H1 (cell line): Measurements from ENCODE around the gene POU3F1. TPM values are rescaled to one million over a fixed set of nuclear protein-coding genes. Genes with fewer than 3 reads are reported as not detected.

Experiments
- CTCF ChIA-PET: fragments of 300-600 bp; sonication (Branson Sonifier 250); formaldehyde crosslinking; loops from one replicate; lab custom pipeline; 2021; ENCODE audit not compliant: partially characterized antibody; lab: Charles Lee
- POLR2A ChIA-PET: fragments of 300-600 bp; sonication (Branson Sonifier 250); formaldehyde crosslinking; loops from one replicate; lab custom pipeline; 2021; ENCODE audit warnings: inconsistent platforms; ENCODE audit not compliant: partially characterized antibody; lab: Charles Lee
- DNase-seq, 2 experiments: peaks; one replicate each; pipeline versions ENCODE4 v3.0.0 to v3.0.0-alpha.2; 2010 to 2022; ENCODE audit warnings: low spot score in 2 of 2, low read depth in 1 of 2, mixed read lengths in 1 of 2
- FAIRE-seq: peaks from 2 replicates; lab custom pipeline; 2011; peaks lifted over from hg19 to GRCh38; lab: Jason Lieb, UNC
- H2AFZ ChIP-seq: 2 replicates; pipeline ENCODE4 v1.8.1; 2012; ENCODE audit warnings: low read length, inconsistent platforms
- H2AK5ac ChIP-seq: 2 replicates; pipeline ENCODE4 v1.6.1; 2013; ENCODE audit warnings: low read depth, low read length
- H2BK120ac ChIP-seq: replicated peaks from 2 replicates; pipeline ENCODE3; 2013; ENCODE audit warnings: low read depth, low read length, inconsistent platforms
- H2BK12ac ChIP-seq: 2 replicates; pipeline ENCODE4 v1.6.1; 2013; ENCODE audit warnings: low read depth, low read length
- H2BK15ac ChIP-seq: 2 replicates; pipeline ENCODE4 v1.6.1; 2013; ENCODE audit warnings: low read length
- H2BK20ac ChIP-seq: 2 replicates; pipeline ENCODE4 v1.6.1; 2013; ENCODE audit warnings: low read length
- H2BK5ac ChIP-seq: 2 replicates; pipeline ENCODE4 v1.6.1; 2013; ENCODE audit warnings: low read depth, low read length
- H3K14ac ChIP-seq: 2 replicates; pipeline ENCODE4 v1.6.1; 2013; ENCODE audit warnings: inconsistent platforms; ENCODE audit not compliant: insufficient read length
- H3K18ac ChIP-seq: 2 replicates; pipeline ENCODE4 v1.6.1; 2013; ENCODE audit warnings: low read length; ENCODE audit errors: extremely low read depth
- H3K23ac ChIP-seq: 2 replicates; pipeline ENCODE4 v1.6.1; 2013; ENCODE audit warnings: inconsistent platforms; ENCODE audit not compliant: insufficient read length
- H3K23me2 ChIP-seq: 2 replicates; pipeline ENCODE4 v1.6.1; 2013; ENCODE audit warnings: low read depth, low read length
- H3K27ac ChIP-seq: 2 replicates; pipeline ENCODE4 v1.6.1; 2011; ENCODE audit warnings: low read depth, low read length, inconsistent platforms
- H3K27me3 ChIP-seq, 4 experiments: replicated peaks in 1 of 4; 1 replicate in 1 of 4; 2 replicates in 3 of 4; pipeline versions ENCODE4 v1.6.1 to v1.8.1; 2011 to 2013; ENCODE audit warnings: low read length in 3 of 4, mild to moderate bottlenecking in 3 of 4, inconsistent platforms in 2 of 4, mixed read lengths in 2 of 4, moderate library complexity in 1 of 4; ENCODE audit not compliant: control insufficient read depth in 3 of 4, insufficient read depth in 3 of 4; ENCODE audit errors: extremely low read depth in 1 of 4
- H3K36me3 ChIP-seq, 4 experiments: 2 replicates each; pipeline versions ENCODE4 v1.6.1 to v1.8.1; 2011 to 2013; ENCODE audit warnings: mild to moderate bottlenecking in 4 of 4, low read length in 3 of 4, moderate library complexity in 2 of 4, control low read depth in 1 of 4, inconsistent platforms in 1 of 4; ENCODE audit not compliant: insufficient read depth in 4 of 4, control insufficient read depth in 2 of 4
- H3K4ac ChIP-seq: replicated peaks from 2 replicates; pipeline ENCODE3; 2013; ENCODE audit warnings: low read length, low read depth, mixed read lengths, inconsistent platforms; ENCODE audit not compliant: insufficient read length
- H3K4me1 ChIP-seq, 4 experiments: replicated peaks in 1 of 4; 1 replicate in 1 of 4; 2 replicates in 3 of 4; pipeline versions ENCODE4 v1.6.1 to v1.8.1; 2011 to 2013; ENCODE audit warnings: low read length in 3 of 4, inconsistent platforms in 2 of 4, mixed read lengths in 1 of 4; ENCODE audit not compliant: insufficient read depth in 4 of 4, control insufficient read depth in 3 of 4
- H3K4me2 ChIP-seq, 2 experiments: 2 replicates each; pipeline versions ENCODE4 v1.6.1 to v1.8.1; 2011 to 2013; ENCODE audit warnings: low read depth in 2 of 2, low read length in 2 of 2, control low read depth in 1 of 2, inconsistent platforms in 1 of 2, mild to moderate bottlenecking in 1 of 2; ENCODE audit not compliant: insufficient read depth in 1 of 2
- H3K4me3 ChIP-seq, 4 experiments: fragments of 200-600, 300-600 bp in 1 of 4; sonication (generic), shearing (Covaris generic), sonication (Bioruptor Twin) in 1 of 4; 2 replicates each; pipeline versions ENCODE4 v1.5.1 to v1.8.1; 2011 to 2016; ENCODE audit warnings: low read length in 4 of 4, low read depth in 3 of 4, control low read depth in 2 of 4, inconsistent platforms in 2 of 4, mild to moderate bottlenecking in 2 of 4, mixed read lengths in 1 of 4, moderate library complexity in 1 of 4; ENCODE audit not compliant: insufficient read depth in 2 of 4; ENCODE audit errors: extremely low read depth in 1 of 4
- H3K56ac ChIP-seq: replicated peaks from 2 replicates; pipeline ENCODE3; 2013; ENCODE audit warnings: low read depth, mild to moderate bottlenecking, mixed read lengths, low read length, inconsistent platforms; ENCODE audit not compliant: insufficient read length
- H3K79me1 ChIP-seq: 2 replicates; pipeline ENCODE4 v1.6.1; 2013; ENCODE audit warnings: low read depth, low read length, control low read depth
- H3K79me2 ChIP-seq, 2 experiments: 2 replicates each; pipeline versions ENCODE4 v1.6.1 to v1.8.1; 2012 to 2013; ENCODE audit warnings: low read length in 2 of 2, mild to moderate bottlenecking in 2 of 2, inconsistent platforms in 1 of 2; ENCODE audit not compliant: insufficient read depth in 2 of 2, control insufficient read depth in 1 of 2
- H3K9ac ChIP-seq, 4 experiments: replicated peaks in 1 of 4; 1 replicate in 1 of 4; 2 replicates in 3 of 4; pipeline versions ENCODE4 v1.6.1 to v1.8.1; 2011 to 2013; ENCODE audit warnings: low read depth in 3 of 4, low read length in 3 of 4, control low read depth in 2 of 4, mild to moderate bottlenecking in 2 of 4, moderate library complexity in 2 of 4, inconsistent platforms in 1 of 4; ENCODE audit errors: extremely low read depth in 1 of 4
- H3K9me3 ChIP-seq, 2 experiments: 2 replicates each; pipeline versions ENCODE4 v1.6.1 to v1.8.1; 2012 to 2013; ENCODE audit warnings: mild to moderate bottlenecking in 2 of 2, moderate library complexity in 2 of 2, control low read depth in 1 of 2, inconsistent platforms in 1 of 2, low read depth in 1 of 2, low read length in 1 of 2, mixed read lengths in 1 of 2; ENCODE audit not compliant: insufficient read depth in 2 of 2
- H4K20me1 ChIP-seq, 2 experiments: replicated peaks in 1 of 2; 2 replicates each; pipeline versions ENCODE3 to v1.8.1; 2011 to 2013; ENCODE audit warnings: inconsistent platforms in 2 of 2, low read length in 2 of 2, mild to moderate bottlenecking in 1 of 2; ENCODE audit not compliant: insufficient read depth in 2 of 2, control insufficient read depth in 1 of 2
- H4K5ac ChIP-seq: 2 replicates; pipeline ENCODE4 v1.6.1; 2013; ENCODE audit warnings: low read length, low read depth, mixed read lengths, inconsistent platforms; ENCODE audit not compliant: insufficient read length
- H4K8ac ChIP-seq: 2 replicates; pipeline ENCODE4 v1.8.0; 2013; ENCODE audit warnings: mild to moderate bottlenecking, moderate library complexity, low read length, inconsistent platforms; ENCODE audit not compliant: insufficient read depth; ENCODE audit errors: extremely low read depth
- H4K91ac ChIP-seq: replicated peaks from 2 replicates; pipeline ENCODE3; 2013; ENCODE audit warnings: low read length, mixed read lengths, inconsistent platforms; ENCODE audit not compliant: insufficient read length
- CTCF ChIP-seq, 3 experiments: IDR thresholded peaks; 1 replicate in 2 of 3; 2 replicates in 1 of 3; pipeline versions ENCODE4 v1.5.1 to v1.6.1; 2011; ENCODE audit warnings: low read length in 3 of 3, mild to moderate bottlenecking in 3 of 3, inconsistent platforms in 2 of 3, low read depth in 1 of 3, moderate library complexity in 1 of 3; ENCODE audit not compliant: insufficient read depth in 1 of 3; ENCODE audit errors: control extremely low read depth in 1 of 3
- EGR1 ChIP-seq: IDR thresholded peaks from 2 replicates; pipeline ENCODE4 v1.6.1; 2011; ENCODE audit warnings: low read depth, low read length, borderline replicate concordance
- GTF2F1 ChIP-seq: IDR thresholded peaks from 2 replicates; pipeline ENCODE4 v1.6.1; 2012; ENCODE audit warnings: low read depth, low read length, improper control_type of control experiment, borderline replicate concordance
- KDM1A ChIP-seq: fragments of 200-600, 300-600 bp; sonication (generic); IDR thresholded peaks from 2 replicates; pipeline ENCODE4 v1.7.1; 2016; ENCODE audit warnings: mild to moderate bottlenecking, low read length, borderline replicate concordance
- POLR2A ChIP-seq, 2 experiments: IDR thresholded peaks; 1 replicate in 1 of 2; 2 replicates in 1 of 2; pipeline ENCODE4 v1.6.1; 2011; ENCODE audit warnings: low read depth in 2 of 2, low read length in 2 of 2, mild to moderate bottlenecking in 2 of 2; ENCODE audit errors: control extremely low read depth in 1 of 2
- POU5F1 ChIP-seq: IDR thresholded peaks from 2 replicates; pipeline ENCODE4 v1.6.1; 2011; ENCODE audit warnings: low read depth, mild to moderate bottlenecking, low read length, moderate library complexity
- SAP30 ChIP-seq: fragments of 300-600 bp; sonication (generic); IDR thresholded peaks from 2 replicates; pipeline ENCODE4 v1.7.1; 2012; ENCODE audit warnings: low read length, moderate library complexity, mild to moderate bottlenecking, inconsistent platforms; ENCODE audit not compliant: insufficient read depth, insufficient replicate concordance
- SIRT6 ChIP-seq: IDR thresholded peaks from one replicate; pipeline ENCODE4 v1.7.1; 2012; ENCODE audit warnings: low read length, inconsistent platforms
- SP2 ChIP-seq: IDR thresholded peaks from 2 replicates; pipeline ENCODE4 v1.6.1; 2012; ENCODE audit warnings: mild to moderate bottlenecking, low read length, inconsistent platforms
- TBP ChIP-seq: IDR thresholded peaks from 2 replicates; pipeline ENCODE4 v1.6.1; 2011; ENCODE audit warnings: low read depth, low read length, improper control_type of control experiment
- WGBS, 2 experiments: shearing (Covaris generic) in 1 of 2; methylation state at CpG; one replicate each; pipeline versions ENCODE4 v1.1.6 to v1.1.7; 2013 to 2015; ENCODE audit warnings: low lambda C conversion rate in 2 of 2, mixed read lengths in 2 of 2, inconsistent platforms in 1 of 2, low coverage in 1 of 2, missing lambda C conversion rate in 1 of 2; ENCODE audit not compliant: insufficient replicate concordance in 2 of 2, insufficient coverage in 1 of 2, insufficient read length in 1 of 2; ENCODE audit errors: extremely low coverage in 1 of 2, missing lambda C conversion rate in 1 of 2; 5-methylcytosine and 5-hydroxymethylcytosine counted together
- polyA plus RNA-seq, 7 experiments: library from polyadenylated mRNA; depleted of rRNA in 3 of 7; stranded (reverse) in 5 of 7; unstranded in 2 of 7; fragments of >200 nt in 5 of 7; fragments of 200-250 nt in 2 of 7; gene quantifications; 1 replicate in 5 of 7; 2 replicates in 1 of 7; 4 replicates in 1 of 7; pipeline versions ENCODE4 v1.2.1 to v1.2.3, GENCODE V29; 2011 to 2013; ENCODE audit warnings: missing spikeins in 2 of 7, mixed read lengths in 2 of 7
- total RNA-seq: library from RNA; stranded (reverse); fragmentation: NEBNext Ultra II Directional; extraction: Animal tissue kit (Norgen Biotek cat#: 25700); gene quantifications from 2 replicates; pipeline ENCODE4 v1.2.1, GENCODE V29; 2021

The POU3F1 gene
- total and polyA plus RNA-seq, 2 of the 8 experiments (the other 6 are each of a cell fraction or from before 2014, with no cell fraction given): 4.2 to 10.8 TPM

DNA sequence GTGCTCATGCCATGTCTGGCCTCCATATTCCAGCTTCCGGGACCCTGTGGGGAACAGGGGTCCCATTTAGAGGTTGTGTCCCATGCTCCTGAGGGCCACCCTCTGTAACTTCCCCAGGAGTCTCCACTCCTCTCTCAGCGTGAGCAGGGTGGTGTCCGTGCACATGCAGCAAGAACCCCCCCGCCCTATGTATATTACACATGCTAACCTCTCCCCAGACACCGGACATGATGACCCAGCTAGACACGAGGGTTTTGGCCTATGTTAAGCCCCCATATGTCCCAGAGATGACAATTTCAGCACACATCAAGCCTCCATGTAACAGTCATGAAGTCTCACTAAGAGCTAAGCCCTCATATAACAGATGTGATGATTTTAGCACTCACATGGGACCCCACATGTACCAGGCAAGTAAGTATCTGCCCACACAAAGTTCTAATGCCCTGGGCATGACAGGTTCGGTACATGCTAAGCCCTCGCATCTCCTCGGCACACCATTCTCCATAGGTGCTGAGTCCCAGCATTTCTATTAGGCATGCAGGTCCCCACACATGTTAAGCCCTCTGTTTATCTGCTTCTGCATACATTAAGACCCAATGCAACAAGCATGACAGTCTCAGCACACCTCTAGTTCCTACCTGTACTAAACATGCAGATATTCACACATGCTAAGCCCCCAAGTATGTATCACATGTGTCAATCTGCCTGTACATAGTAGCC lies 48.3 kb downstream of the POU3F1 start:
- Histone ChIP-seq H3K4me3 (no peak overlapping the region), H3K4me2 (no peak overlapping the region), H3K4ac (no peak overlapping the region), H2AFZ (no peak overlapping the region), H4K91ac (no peak overlapping the region), H3K56ac (no peak overlapping the region), H4K8ac (no peak overlapping the region), H3K79me1 (0 out of 2 replicates have a peak, but pooled peaks cover 1% of the 10 kb centered on the region), H3K14ac (no peak overlapping the region), H2BK5ac (no peak overlapping the region), H2BK20ac (no peak overlapping the region), H2BK120ac (no peak overlapping the region), H3K36me3 (peaks cover 0 to 17% (median 5%) of the 10 kb centered on the region in 4 experiments; a peak in 5 of 8 replicates), H3K27me3 (no peaks in the 10 kb centered on the region; a peak in 1 of 7 replicates), H3K9ac (no peak overlapping the region), H2BK12ac (0 out of 2 replicates have a peak overlapping the region, but pooled peaks have one; percentile 13), H3K79me2 (peaks cover 0 to 5% of the 10 kb centered on the region in 2 experiments; a peak in 2 of 4 replicates), H3K23me2 (peaks cover 2% of the 10 kb centered on the region), H3K9me3 (no peaks in the 10 kb centered on the region), H4K5ac (no peak overlapping the region), H2BK15ac (no peak overlapping the region), H3K18ac (no peak overlapping the region), H3K23ac (no peak overlapping the region), H3K4me1 (peaks cover 5 to 40% (median 32%) of the 10 kb centered on the region in 4 experiments), H2AK5ac (no peak overlapping the region), H4K20me1 (no peaks in the 10 kb centered on the region), H3K27ac (no peak overlapping the region)
- DNase-seq (no peak), FAIRE-seq (no peak)
- CTCF ChIA-PET: interaction anchor here (0.9 to 14.7 kb wide), 3 partner anchors 18 to 505 kb away, joined by 3 to 211 read pairs (median 3); partner anchors contain the start of gene UTP11
- WGBS, 2 experiments: 92% methylated on average over 9 of the region's 9 CpGs; no CpG with 5 or more reads in 1 of the 2 experiments
- POLR2A ChIA-PET: interaction anchor here (1.0 to 4.7 kb wide), 3 partner anchors 8 to 15 kb away, joined by 5 to 28 read pairs (median 17); partner anchors contain the start of genes SF3A3 and UTP11
- TF ChIP-seq EGR1 (no peak), SP2 (no peak), KDM1A (no peak), SAP30 (no peak), SIRT6 (no peak), GTF2F1 (no peak), POLR2A (IDR thresholded peaks at IDR 0.05; ENCODE audit: control extremely low read depth in 1 of 2, low read depth in 2 of 2, low read length in 2 of 2) (no peak), CTCF (IDR thresholded peaks at IDR 0.05; ENCODE audit: control extremely low read depth in 1 of 3, insufficient read depth in 1 of 3, low read depth in 1 of 3, low read length in 3 of 3) (no peak), TBP (no peak), POU5F1 (no peak)
